Keratinocyte (primary cell): Measurements from ENCODE around the gene MICAL3. TPM values are rescaled to one million over a fixed set of nuclear protein-coding genes. Genes with fewer than 3 reads are reported as not detected.

ENCODE experiments used
- DNase-seq: peaks from one replicate; pipeline ENCODE4 v3.0.0-alpha.2; 2011; ENCODE audit warnings: low read depth, missing footprints, low spot score
- FAIRE-seq: peaks from 2 replicates; lab custom pipeline; 2011; peaks lifted over from hg19 to GRCh38; lab: Jason Lieb, UNC
- H2AFZ ChIP-seq: 2 replicates; pipeline ENCODE4 v1.6.0; 2012; ENCODE audit warnings: low read length, control low read depth, inconsistent platforms; ENCODE audit not compliant: control insufficient read depth
- H3K27ac ChIP-seq: 2 replicates; pipeline ENCODE4 v1.5.1; 2011; ENCODE audit warnings: low read length; ENCODE audit not compliant: control insufficient read depth, insufficient read depth
- H3K27me3 ChIP-seq: 3 replicates; pipeline ENCODE4 v1.6.0; 2011; ENCODE audit warnings: low read length; ENCODE audit not compliant: control insufficient read depth, insufficient read depth; ENCODE audit errors: extremely low read depth
- H3K36me3 ChIP-seq, 2 experiments: 2 replicates in 1 of 2; 3 replicates in 1 of 2; pipeline ENCODE4 v1.5.1; 2011; ENCODE audit warnings: low read length in 2 of 2, mild to moderate bottlenecking in 1 of 2; ENCODE audit not compliant: control insufficient read depth in 2 of 2, insufficient read depth in 2 of 2; ENCODE audit errors: extremely low read depth in 1 of 2
- H3K4me1 ChIP-seq: 3 replicates; pipeline ENCODE4 v1.5.1; 2011; ENCODE audit warnings: low read length; ENCODE audit not compliant: control insufficient read depth, insufficient read depth; ENCODE audit errors: extremely low read depth
- H3K4me2 ChIP-seq: 3 replicates; pipeline ENCODE4 v1.6.0; 2011; ENCODE audit warnings: low read depth, low read length; ENCODE audit not compliant: control insufficient read depth, insufficient read depth; ENCODE audit errors: extremely low read depth
- H3K4me3 ChIP-seq, 3 experiments: fragments of 200-600 bp in 1 of 3; sonication (generic) in 1 of 3; 2 replicates in 2 of 3; 3 replicates in 1 of 3; pipeline ENCODE4 v1.5.1; 2011 to 2016; ENCODE audit warnings: low read length in 3 of 3, mild to moderate bottlenecking in 3 of 3, control low read depth in 2 of 3, inconsistent platforms in 1 of 3, low read depth in 1 of 3, mixed read lengths in 1 of 3, mixed run types in 1 of 3, moderate library complexity in 1 of 3; ENCODE audit not compliant: control insufficient read depth in 2 of 3, insufficient read depth in 2 of 3; ENCODE audit errors: extremely low read depth in 1 of 3
- H3K79me2 ChIP-seq: 2 replicates; pipeline ENCODE4 v1.6.0; 2012; ENCODE audit warnings: low read length; ENCODE audit not compliant: control insufficient read depth, insufficient read depth
- H3K9ac ChIP-seq: 3 replicates; pipeline ENCODE4 v1.6.0; 2011; ENCODE audit warnings: low read length; ENCODE audit not compliant: control insufficient read depth, insufficient read depth; ENCODE audit errors: extremely low read depth
- H3K9me1 ChIP-seq: 3 replicates; pipeline ENCODE4 v1.6.0; 2011; ENCODE audit warnings: low read length; ENCODE audit not compliant: control insufficient read depth, insufficient read depth; ENCODE audit errors: extremely low read depth
- H3K9me3 ChIP-seq: 2 replicates; pipeline ENCODE4 v1.5.1; 2012; ENCODE audit warnings: low read depth, low read length; ENCODE audit not compliant: control insufficient read depth
- H4K20me1 ChIP-seq: 3 replicates; pipeline ENCODE4 v1.6.0; 2011; ENCODE audit warnings: low read length; ENCODE audit not compliant: control insufficient read depth, insufficient read depth; ENCODE audit errors: extremely low read depth
- CTCF ChIP-seq, 3 experiments: IDR thresholded peaks in 1 of 3; conservative IDR thresholded peaks in 1 of 3; optimal IDR thresholded peaks in 1 of 3; 2 replicates in 2 of 3; 3 replicates in 1 of 3; pipeline versions ENCODE3 to v1.5.1; 2011; ENCODE audit warnings: low read length in 3 of 3, mild to moderate bottlenecking in 3 of 3, moderate library complexity in 2 of 3, control low read depth in 1 of 3, inconsistent platforms in 1 of 3; ENCODE audit not compliant: insufficient read depth in 2 of 3; ENCODE audit errors: extremely low read depth in 1 of 3
- EZH2 ChIP-seq: IDR thresholded peaks from one replicate; pipeline ENCODE4 v1.6.1; 2012; ENCODE audit warnings: inconsistent platforms, mild to moderate bottlenecking, low read length, moderate library complexity
- dilution Hi-C: fragments of 300-500 bp; cut with MboI; formaldehyde crosslinking; loops from one replicate; pipeline ENCODE4 v1.7.0; 2020; ENCODE audit warnings: low sequenced_read_pairs; ENCODE audit not compliant: extremely low pct_ligation_motif_present
- polyA plus RNA-seq, 5 experiments: library from polyadenylated mRNA; depleted of rRNA in 3 of 5; stranded (reverse) in 3 of 5; stranded (forward) in 1 of 5; unstranded in 1 of 5; fragments of >200 nt; gene quantifications; 1 replicate in 1 of 5; 2 replicates in 3 of 5; 3 replicates in 1 of 5; pipeline versions ENCODE4 v1.2.1 to v1.2.3, GENCODE V29; 2011 to 2012; ENCODE audit warnings: missing spikeins in 2 of 5, low read depth in 1 of 5, low replicate concordance in 1 of 5

MICAL3 gene
- polyA plus RNA-seq, 1 donor (not counting 4 experiments of a cell fraction or from before 2014, with no cell fraction given), result 27.9 TPM

GRCh38 chr22:18001040-18001893 is 23.1 kb downstream of the MICAL3 start:
- H3K36me3 ChIP-seq, result peaks cover 2 to 3% of the 10 kb centered on the region in 2 experiments
- H3K4me1 ChIP-seq, result peaks cover 23% of the 10 kb centered on the region
- peaks cover 77% of the 10 kb centered on the region for H3K79me2 ChIP-seq
- H4K20me1 ChIP-seq, result peaks cover 10% of the 10 kb centered on the region
- peaks cover 2% of the 10 kb centered on the region for H3K9me1 ChIP-seq
- no peaks in the 10 kb centered on the region for H3K27me3 ChIP-seq
- H2AFZ ChIP-seq, result peak overlapping the region; percentile 86
- TF ChIP-seq EZH2 (no peak), CTCF (optimal IDR thresholded peaks at IDR 0.05 in 1 of 3, IDR thresholded peaks at IDR 0.05 in 1 of 3, conservative IDR thresholded peaks at IDR 0.05 in 1 of 3; ENCODE audit: extremely low read depth in 1 of 3, insufficient read depth in 2 of 3, low read length in 3 of 3) (peak in 2 of 3 experiments; percentile 45 to 61)
- no peaks in the 10 kb centered on the region for H3K9me3 ChIP-seq
- dilution Hi-C loops, result no loop called here
- peak overlapping the region; percentile 96 for H3K27ac ChIP-seq
- H3K9ac ChIP-seq, result peak overlapping the region; percentile 94
- FAIRE-seq, result peak; percentile 86
- peak; percentile 75 for DNase-seq
- H3K4me2 ChIP-seq, result peak overlapping the region; percentile 74
- peak overlapping the region; percentile 75 to 88 (median 87) for H3K4me3 ChIP-seq

- DNase-seq (no peak), FAIRE-seq (no peak)
- Histone ChIP-seq H3K9me3 (no peaks in the 10 kb centered on the region), H3K27ac (peak overlapping the region; percentile 96), H3K4me2 (peak overlapping the region; percentile 96), H3K9me1 (peaks cover 2% of the 10 kb centered on the region), H3K36me3 (peaks cover 2 to 3% of the 10 kb centered on the region in 2 experiments), H3K79me2 (peaks cover 77% of the 10 kb centered on the region), H3K4me1 (peaks cover 23% of the 10 kb centered on the region), H3K9ac (peak overlapping the region; percentile 94), H4K20me1 (peaks cover 10% of the 10 kb centered on the region), H3K27me3 (no peaks in the 10 kb centered on the region), H2AFZ (no peak overlapping the region), H3K4me3 (peak overlapping the region; percentile 75 to 88 (median 87))
- dilution Hi-C loops, result no loop called here
- TF ChIP-seq EZH2 (no peak), CTCF (optimal IDR thresholded peaks at IDR 0.05 in 1 of 3, IDR thresholded peaks at IDR 0.05 in 1 of 3, conservative IDR thresholded peaks at IDR 0.05 in 1 of 3; ENCODE audit: extremely low read depth in 1 of 3, insufficient read depth in 2 of 3, low read length in 3 of 3) (no peak)
Measured at GRCh38 chr22:18000441-18001039, 23.8 kb downstream of the MICAL3 start.
